Measurements from ENCODE around the gene LRCH3. TPM values are rescaled to one million over a fixed set of nuclear protein-coding genes. Genes with fewer than 3 reads are reported as not detected.

Gene LRCH3
- polyA plus RNA-seq, 2 of the 4 experiments (the other 2 are of a cell fraction) = 14.2 to 44.6 TPM

- no peak overlapping the region for H3K4me2 ChIP-seq
- H3K4me1 ChIP-seq = no peaks in the 10 kb centered on the region
- TF ChIP-seq FOXS1 (CRISPR knock-in tag; IDR thresholded peaks at IDR 0.05) (no peak), RARB (CRISPR knock-in tag; IDR thresholded peaks at IDR 0.05) (no peak), ZSCAN20 (CRISPR knock-in tag; IDR thresholded peaks at IDR 0.05) (no peak), MAZ (IDR thresholded peaks at IDR 0.05; ENCODE audit: borderline replicate concordance, low read depth, low read length) (no peak), EHF (CRISPR knock-in tag; IDR thresholded peaks at IDR 0.05) (no peak), TFCP2L1 (CRISPR knock-in tag; IDR thresholded peaks at IDR 0.05) (no peak), RCOR1 (IDR thresholded peaks at IDR 0.05; ENCODE audit: low read depth, low read length) (no peak), CHD4 (IDR thresholded peaks at IDR 0.05; ENCODE audit: borderline replicate concordance) (no peak), GATA3 (IDR thresholded peaks at IDR 0.05; ENCODE audit: borderline replicate concordance) (no peak), TP53 (CRISPR knock-in tag; IDR thresholded peaks at IDR 0.05) (no peak), ELK1 (IDR thresholded peaks at IDR 0.05; ENCODE audit: low read depth, low read length) (no peak), FOSL2 (IDR thresholded peaks at IDR 0.05) (no peak), FOSL2 (CRISPR knock-in tag; IDR thresholded peaks at IDR 0.05) (no peak), CEBPB (IDR thresholded peaks at IDR 0.05) (no peak), HOXA7 (CRISPR knock-in tag; IDR thresholded peaks at IDR 0.05) (no peak)
- H3K9me3 ChIP-seq = no peaks in the 10 kb centered on the region
- no peak overlapping the region for H3K4me3 ChIP-seq
- CTCF ChIA-PET = interaction anchor here (0.7 kb wide), 1 partner anchor 240 kb away, joined by 3 read pairs; no protein-coding TSS in a partner anchor
- DNase-seq (ENCODE audit: low read depth in 1 of 2, low spot score in 1 of 2) = no peak
- ATAC-seq = no peak
- FAIRE-seq = no peak
- H3K27ac ChIP-seq = no peak overlapping the region
- 100% methylated on average over 1 of the region's 1 CpG for WGBS (ENCODE audit: missing lambda C conversion rate)
- POLR2A ChIA-PET = no interaction called here
These were observed 3.6 kb upstream of the LRCH3 start for GRCh38 chr3:197787412-197787811.

GRCh38 chr3:197789309-197789708, 1.7 kb upstream of the LRCH3 start:
- Histone ChIP-seq H3K9me3 (no peaks in the 10 kb centered on the region), H3K4me3 (no peak overlapping the region), H3K27ac (no peak overlapping the region), H3K4me2 (no peak overlapping the region), H3K4me1 (peaks cover 17% of the 10 kb centered on the region; the same call in 2 of the 3 replicates)
- POLR2A ChIA-PET = no interaction called here
- FAIRE-seq = no peak
- TF ChIP-seq PBX3 (IDR thresholded peaks at IDR 0.05) = no peak
- TF ChIP-seq CBX2 (IDR thresholded peaks at IDR 0.05; ENCODE audit: borderline replicate concordance, low read depth) = no peak
- TF ChIP-seq BCL3 (IDR thresholded peaks at IDR 0.05) = no peak
- TF ChIP-seq RAD21 (conservative IDR thresholded peaks at IDR 0.05 in 1 of 2, IDR thresholded peaks at IDR 0.05 in 1 of 2) = no peak
- no peak for TF ChIP-seq RFX5 (IDR thresholded peaks at IDR 0.05)
- no peak for TF ChIP-seq HMGXB4 (CRISPR knock-in tag; IDR thresholded peaks at IDR 0.05; ENCODE audit: borderline replicate concordance)
- no peak for TF ChIP-seq GATA3 (IDR thresholded peaks at IDR 0.05; ENCODE audit: borderline replicate concordance)
- CTCF ChIA-PET = interaction anchor here (1.5 kb wide), 1 partner anchor 12 kb away, joined by 3 read pairs; no protein-coding TSS in a partner anchor
- no peak for DNase-seq (ENCODE audit: low read depth in 1 of 2, low spot score in 1 of 2)
- WGBS (ENCODE audit: missing lambda C conversion rate) = 92% methylated on average over 3 of the region's 3 CpGs
- ATAC-seq = no peak

Data from A549 (cell line).